ENCODE data around the gene ZNF330.

Gene ZNF330

GRCh38 chr4:141238186-141238585 lies 17.5 kb downstream of the ZNF330 start:
- no peak for DNase-seq

GRCh38 chr4:141240259-141240658 lies 19.6 kb downstream of the ZNF330 start:
- DNase-seq: no peak

GRCh38 chr4:141240671-141241070 lies 20.0 kb downstream of the ZNF330 start:
- no peak for DNase-seq

- DNase-seq: no peak
Observed at GRCh38 chr4:141241986-141242385, 21.3 kb downstream of the ZNF330 start.

- DNase-seq: no peak
Observed at GRCh38 chr4:141244419-141244818, 23.7 kb downstream of the ZNF330 start.

GRCh38 chr4:141246243-141246642 lies 25.5 kb downstream of the ZNF330 start:
- DNase-seq: no peak

GRCh38 chr4:141246683-141247429 lies 26.2 kb downstream of the ZNF330 start:
- DNase-seq: no peak

GRCh38 chr4:141247430-141247780 lies 26.7 kb downstream of the ZNF330 start:
- DNase-seq: no peak

- DNase-seq: no peak
Observed at GRCh38 chr4:141248029-141248428, 27.3 kb downstream of the ZNF330 start.

GRCh38 chr4:141248486-141248885 lies 27.8 kb downstream of the ZNF330 start:
- DNase-seq: no peak

- no peak for DNase-seq
Observed at GRCh38 chr4:141254326-141254725, 33.6 kb downstream of the ZNF330 start.

- DNase-seq: no peak
Observed at GRCh38 chr4:141255016-141255415, 34.3 kb downstream of the ZNF330 start.

GRCh38 chr4:141258558-141258957 lies 37.9 kb downstream of the ZNF330 start:
- DNase-seq: no peak

- DNase-seq: no peak
Observed at GRCh38 chr4:141275834-141276233, 55.1 kb downstream of the ZNF330 start.

GRCh38 chr4:141283152-141283551 lies 62.5 kb downstream of the ZNF330 start:
- DNase-seq: no peak

- no peak for DNase-seq
Observed at GRCh38 chr4:141283563-141283962, 62.9 kb downstream of the ZNF330 start.
